B cell (primary cell): ENCODE results near the gene RORC.

Experiments used
- CTCF ChIP-seq: fragments of 200-600 bp; IDR thresholded peaks from one replicate; pipeline ENCODE4 v1.8.0; 2022; ENCODE audit warnings: antibody characterized with exemption, mild to moderate bottlenecking
- EZH2 ChIP-seq: IDR thresholded peaks from 2 replicates; pipeline ENCODE4 v1.6.1; 2012; ENCODE audit warnings: borderline replicate concordance, low read depth, mild to moderate bottlenecking, moderate library complexity, low read length; ENCODE audit not compliant: insufficient read depth, poor library complexity, severe bottlenecking

- no peak for TF ChIP-seq EZH2
- TF ChIP-seq CTCF: no peak
These were observed 378 bp downstream of the RORC start for GRCh38 chr1:151831256-151831591.
